ENCODE results near the gene RTN4R. TPM values are rescaled to one million over a fixed set of nuclear protein-coding genes. Genes with fewer than 3 reads are reported as not detected.

RTN4R gene
- total and polyA plus RNA-seq, 2 of the 8 experiments (the other 6 are each of a cell fraction or from before 2014, with no cell fraction given), result 21.8 to 41.3 TPM

DNA sequence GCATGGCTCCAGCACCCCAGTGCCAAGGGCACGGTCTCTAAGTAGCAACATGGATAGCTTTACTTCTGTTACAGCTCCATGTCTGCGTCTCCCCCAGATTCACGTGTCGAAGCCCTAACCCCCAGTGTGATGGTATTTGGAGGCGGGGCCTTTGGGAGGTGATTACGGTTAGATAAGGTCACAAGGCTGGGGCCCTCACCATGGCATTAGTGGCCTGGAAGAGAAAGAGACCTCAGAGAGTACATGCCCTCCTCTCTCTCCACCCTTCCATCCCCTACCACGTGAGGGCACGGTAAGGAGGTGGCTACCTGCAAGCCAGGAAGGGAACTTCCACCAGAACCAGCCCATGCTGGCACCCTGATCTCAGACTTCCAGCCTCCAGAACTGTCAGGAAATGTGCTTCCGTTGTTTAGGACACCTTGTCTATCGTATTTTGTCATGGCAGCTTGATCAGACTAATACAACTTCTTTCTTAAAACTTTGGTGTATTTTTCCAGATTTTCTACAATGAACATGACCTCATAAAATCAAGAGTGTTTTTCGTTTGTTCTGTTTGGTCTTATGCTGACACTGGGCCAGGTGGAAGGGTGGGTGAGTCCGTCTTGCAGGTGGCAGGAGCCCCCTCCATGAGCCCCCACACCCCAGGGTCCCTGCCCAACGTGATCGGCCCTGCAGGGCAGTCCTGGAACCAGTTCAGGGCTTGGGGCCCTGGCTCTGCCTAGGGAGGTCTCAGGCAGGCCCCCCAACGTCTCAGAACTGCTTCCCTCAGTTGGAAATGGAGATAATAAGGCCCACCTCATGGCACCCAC is 10.7 kb downstream of the RTN4R start:
- Histone ChIP-seq H3K79me2 (ENCODE audit: control insufficient read depth in 1 of 2, insufficient read depth in 2 of 2, low read length in 2 of 2) (peaks cover 0 to 2% of the 10 kb centered on the region in 2 experiments; a peak in 1 of 4 replicates), H3K4me1 (replicated peaks in 1 of 4; ENCODE audit: control insufficient read depth in 3 of 4, insufficient read depth in 4 of 4, low read length in 3 of 4) (no peaks in the 10 kb centered on the region), H2BK15ac (ENCODE audit: low read length) (no peak overlapping the region), H3K36me3 (ENCODE audit: control insufficient read depth in 2 of 4, insufficient read depth in 4 of 4, low read length in 3 of 4) (no peaks in the 10 kb centered on the region), H3K9me3 (ENCODE audit: insufficient read depth in 2 of 2, low read depth in 1 of 2, low read length in 1 of 2) (no peaks in the 10 kb centered on the region), H2AK5ac (ENCODE audit: low read depth, low read length) (no peak overlapping the region), H3K9ac (replicated peaks in 1 of 4; ENCODE audit: extremely low read depth in 1 of 4, low read depth in 3 of 4, low read length in 3 of 4) (no peak overlapping the region), H4K5ac (ENCODE audit: insufficient read length, low read depth, low read length) (no peak overlapping the region), H3K27ac (ENCODE audit: low read depth, low read length) (no peak overlapping the region), H3K23ac (ENCODE audit: insufficient read length) (no peak overlapping the region), H3K27me3 (replicated peaks in 1 of 4; ENCODE audit: control insufficient read depth in 3 of 4, extremely low read depth in 1 of 4, insufficient read depth in 3 of 4, low read length in 3 of 4) (no peaks in the 10 kb centered on the region), H3K79me1 (ENCODE audit: low read depth, low read length) (peaks cover 7% of the 10 kb centered on the region), H3K4me2 (ENCODE audit: insufficient read depth in 1 of 2, low read depth in 2 of 2, low read length in 2 of 2) (no peak overlapping the region), H3K4ac (replicated peaks; ENCODE audit: insufficient read length, low read depth, low read length) (no peak overlapping the region), H3K18ac (ENCODE audit: extremely low read depth, low read length) (no peak overlapping the region), H2BK5ac (ENCODE audit: low read depth, low read length) (0 out of 2 replicates have a peak overlapping the region, but pooled peaks have one; percentile 21), H4K20me1 (replicated peaks in 1 of 2; ENCODE audit: control insufficient read depth in 1 of 2, insufficient read depth in 2 of 2, low read length in 2 of 2) (peaks cover 7 to 14% of the 10 kb centered on the region in 2 experiments), H2AFZ (ENCODE audit: low read length) (no peak overlapping the region), H4K91ac (replicated peaks; ENCODE audit: insufficient read length, low read length) (no peak overlapping the region), H2BK20ac (ENCODE audit: low read length) (no peak overlapping the region), H3K14ac (ENCODE audit: insufficient read length) (no peak overlapping the region), H3K23me2 (ENCODE audit: low read depth, low read length) (no peaks in the 10 kb centered on the region), H3K56ac (replicated peaks; ENCODE audit: insufficient read length, low read depth, low read length) (no peak overlapping the region), H4K8ac (ENCODE audit: extremely low read depth, insufficient read depth, low read length) (no peak overlapping the region), H3K4me3 (ENCODE audit: extremely low read depth in 1 of 4, insufficient read depth in 2 of 4, low read depth in 3 of 4, low read length in 4 of 4) (no peak overlapping the region), H2BK120ac (replicated peaks; ENCODE audit: low read depth, low read length) (no peak overlapping the region), H2BK12ac (ENCODE audit: low read depth, low read length) (no peak overlapping the region)
- ChIA-PET CTCF (ENCODE audit: partially characterized antibody) (interaction anchor here (0.7 to 3.8 kb wide), 13 partner anchors 7 to 147 kb away, joined by 3 to 31 read pairs (median 5); no protein-coding TSS in a partner anchor), POLR2A (ENCODE audit: partially characterized antibody) (interaction anchor here (0.9 kb wide), 1 partner anchor 106 kb away, joined by 3 read pairs; no protein-coding TSS in a partner anchor)
- TF ChIP-seq BCL11A (IDR thresholded peaks at IDR 0.05; ENCODE audit: low read depth in 2 of 2, low read length in 2 of 2) (no peak), KDM4A (IDR thresholded peaks at IDR 0.05; ENCODE audit: low read depth, low read length, severe bottlenecking) (no peak), KDM1A (IDR thresholded peaks at IDR 0.05; ENCODE audit: borderline replicate concordance, low read length) (no peak), HDAC6 (IDR thresholded peaks at IDR 0.05; ENCODE audit: low read depth, low read length) (no peak), FOSL1 (IDR thresholded peaks at IDR 0.05; ENCODE audit: insufficient read depth, low read depth, low read length) (no peak), CBX5 (IDR thresholded peaks at IDR 0.05; ENCODE audit: low read depth, low read length) (no peak), CHD2 (IDR thresholded peaks at IDR 0.05; ENCODE audit: low read length) (no peak), CREB1 (IDR thresholded peaks at IDR 0.05) (no peak)
- FAIRE-seq (no peak), DNase-seq (ENCODE audit: low read depth in 1 of 2, low spot score in 2 of 2) (no peak)
- 89% methylated on average over 15 of the region's 15 CpGs; no CpG with 5 or more reads in 1 of the 2 experiments for WGBS, 2 experiments (ENCODE audit: extremely low coverage in 1 of 2, insufficient coverage in 1 of 2, insufficient read length in 1 of 2, insufficient replicate concordance in 2 of 2, low coverage in 1 of 2, low lambda C conversion rate in 2 of 2, missing lambda C conversion rate in 1 of 2)

Measured in H1 (cell line).